ENCODE results near the gene NCEH1.
"Not testable (repeated sequence)": the region's sequence is repeated elsewhere in the genome, so short reads cannot be mapped to it uniquely, and the experiment has no call there.

NCEH1 gene

DNA sequence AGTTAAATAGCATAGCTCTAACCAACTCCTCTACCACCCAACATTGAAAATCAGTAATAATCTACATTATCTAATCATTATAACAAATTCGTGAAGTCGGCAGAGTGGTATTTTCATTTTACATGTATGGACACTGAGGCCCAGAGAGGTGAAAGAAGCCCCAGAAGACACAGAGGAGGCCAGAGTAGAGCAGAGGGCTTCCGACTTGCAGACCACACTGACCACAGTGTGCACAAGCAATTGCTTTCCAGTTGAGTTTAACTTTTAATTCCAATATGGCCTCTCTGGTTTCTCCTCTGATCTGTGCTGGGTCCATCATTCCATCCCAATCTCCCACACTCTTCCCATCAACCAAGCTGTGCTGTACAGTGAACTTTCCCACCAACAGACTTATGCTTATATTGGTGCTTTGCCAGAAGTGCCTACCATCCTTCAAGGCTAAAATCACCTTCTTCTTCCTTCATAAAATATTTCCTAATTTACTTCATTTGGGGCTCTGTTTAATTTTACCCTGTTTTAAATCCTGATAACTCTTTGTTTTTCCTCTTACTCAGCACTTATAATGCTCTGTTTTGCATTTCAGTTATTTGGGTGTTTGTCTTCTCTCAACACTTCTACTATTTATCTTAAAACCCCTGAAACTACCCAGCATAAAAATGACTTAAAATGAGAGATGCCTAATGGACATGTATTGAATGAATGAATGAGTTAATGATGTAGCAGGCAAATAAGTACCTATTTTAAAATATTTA lies 105.8 kb downstream of the NCEH1 start:
- Histone ChIP-seq H3K27ac (ENCODE audit: low read length) (no peak overlapping the region), H3K4me3 (ENCODE audit: low read length) (no peak overlapping the region), H3K4me1 (ENCODE audit: insufficient read depth, low read length) (peaks cover 12% of the 10 kb centered on the region; the same call in 1 of the 2 replicates), H3K9ac (ENCODE audit: low read depth, low read length) (no peak overlapping the region), H3K36me3 (ENCODE audit: insufficient read depth, low read depth, low read length) (no peaks in the 10 kb centered on the region), H3K9me3 (ENCODE audit: insufficient read depth, low read depth, low read length) (no peaks in the 10 kb centered on the region), H3K27me3 (ENCODE audit: insufficient read depth, low read length) (no peaks in the 10 kb centered on the region)

DNA sequence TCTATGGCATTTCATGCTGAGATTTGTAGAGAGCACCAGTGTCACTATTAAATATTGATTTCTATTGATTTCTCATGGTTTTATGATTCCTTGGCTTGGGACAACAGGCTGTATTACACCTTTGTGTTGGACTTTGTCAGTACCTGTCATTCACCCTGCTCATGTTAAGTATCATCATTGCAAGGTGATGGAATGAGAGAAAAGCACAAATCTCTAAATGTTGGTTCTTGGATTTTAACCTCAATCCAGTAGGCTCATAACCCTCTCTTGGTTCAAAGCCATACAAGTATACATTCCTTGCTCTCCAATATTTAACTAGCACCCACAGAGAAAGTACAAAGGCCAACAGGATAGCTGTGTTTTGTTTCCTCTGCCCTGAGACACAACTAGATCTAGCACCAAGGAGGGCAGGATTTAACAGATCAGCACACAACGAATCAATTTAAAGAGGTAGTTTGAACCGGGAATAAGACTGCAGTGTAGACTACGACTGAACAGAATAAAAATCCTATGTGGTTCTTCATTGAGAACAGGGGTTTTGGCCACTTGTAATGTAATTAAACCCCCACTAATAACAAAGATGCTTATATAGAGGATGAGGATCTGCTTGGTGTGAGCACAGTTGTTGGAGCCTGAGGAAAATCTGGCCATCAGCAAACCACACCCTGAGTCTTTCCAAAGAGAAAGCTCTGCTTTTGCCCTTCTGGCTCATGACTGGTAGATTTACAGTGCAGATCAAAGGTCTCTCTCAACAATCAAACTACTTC lies 109.6 kb downstream of the NCEH1 start:
- Histone ChIP-seq H3K4me3 (ENCODE audit: low read length) (no peak overlapping the region), H3K27me3 (ENCODE audit: insufficient read depth, low read length) (no peaks in the 10 kb centered on the region), H3K27ac (ENCODE audit: low read length) (no peak overlapping the region), H3K36me3 (ENCODE audit: insufficient read depth, low read depth, low read length) (no peaks in the 10 kb centered on the region), H3K9ac (ENCODE audit: low read depth, low read length) (no peak overlapping the region), H3K9me3 (ENCODE audit: insufficient read depth, low read depth, low read length) (no peaks in the 10 kb centered on the region), H3K4me1 (ENCODE audit: insufficient read depth, low read length) (no peaks in the 10 kb centered on the region)

DNA sequence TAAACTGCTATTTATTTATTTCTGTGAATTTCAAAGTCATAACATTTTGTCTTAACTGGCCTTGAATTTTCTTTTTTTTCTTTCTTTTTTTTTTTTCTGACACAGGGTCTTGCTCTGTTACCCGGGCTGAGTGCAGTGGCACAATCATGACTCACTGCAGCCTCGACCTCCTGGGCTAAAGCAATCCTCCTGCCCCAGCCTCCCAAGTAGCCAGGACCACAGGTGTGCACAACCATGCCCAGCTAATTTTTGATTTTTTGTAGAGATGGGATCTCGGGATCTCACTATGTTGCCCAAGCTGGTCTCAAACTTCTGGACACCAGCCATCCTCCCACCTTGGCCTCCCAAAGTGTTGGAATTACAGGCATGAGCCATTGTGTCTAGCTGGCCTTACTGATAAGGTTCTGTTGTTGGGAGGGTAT lies 110.2 kb downstream of the NCEH1 start:
- no peaks in the 10 kb centered on the region for H3K27me3 ChIP-seq (ENCODE audit: insufficient read depth, low read length)
- H3K27ac ChIP-seq (ENCODE audit: low read length): no peak overlapping the region
- no peak overlapping the region for H3K9ac ChIP-seq (ENCODE audit: low read depth, low read length)
- H3K9me3 ChIP-seq (ENCODE audit: insufficient read depth, low read depth, low read length): no peaks in the 10 kb centered on the region
- H3K4me1 ChIP-seq (ENCODE audit: insufficient read depth, low read length): no peaks in the 10 kb centered on the region
- no peaks in the 10 kb centered on the region for H3K36me3 ChIP-seq (ENCODE audit: insufficient read depth, low read depth, low read length)
- H3K4me3 ChIP-seq (ENCODE audit: low read length): no peak overlapping the region

DNA sequence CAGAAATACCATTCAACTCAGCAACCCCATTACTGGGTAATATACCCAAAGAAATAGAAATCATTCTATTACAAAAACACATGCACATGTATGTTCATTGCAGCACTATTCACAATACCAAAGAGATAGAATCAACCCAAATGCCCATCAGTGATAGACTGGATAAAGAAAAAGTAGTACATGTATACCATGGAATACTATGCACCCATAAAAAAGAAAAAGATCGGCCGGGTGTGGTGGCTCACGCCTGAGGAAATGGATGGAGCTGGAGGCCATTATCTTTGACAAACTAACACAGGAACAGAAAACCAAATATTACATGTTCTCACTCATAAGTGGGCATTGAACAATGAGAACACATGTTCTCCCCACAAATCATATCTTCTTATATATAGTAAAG lies 112.0 kb downstream of the NCEH1 start:
- no peak overlapping the region for H3K4me3 ChIP-seq (ENCODE audit: low read length)

DNA sequence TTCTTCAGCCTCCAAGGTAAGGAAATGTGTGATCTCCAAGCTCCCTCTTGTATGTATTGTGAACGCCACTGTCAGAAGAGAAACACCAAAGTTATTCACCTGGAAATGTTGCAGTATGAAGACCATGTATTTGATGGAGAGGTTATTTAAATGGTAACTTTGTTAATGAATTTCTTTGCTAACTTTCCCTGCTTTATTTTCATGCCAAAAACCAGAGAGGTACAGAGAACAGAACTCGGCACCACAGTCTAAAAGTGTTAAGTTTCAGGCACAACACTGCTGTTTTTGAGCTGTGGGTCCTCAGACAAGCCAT lies 114.5 kb downstream of the NCEH1 start:
- Histone ChIP-seq H3K9ac (ENCODE audit: low read depth, low read length) (no peak overlapping the region), H3K27ac (ENCODE audit: low read length) (no peak overlapping the region), H3K9me3 (ENCODE audit: insufficient read depth, low read depth, low read length) (no peaks in the 10 kb centered on the region), H3K4me1 (ENCODE audit: insufficient read depth, low read length) (no peaks in the 10 kb centered on the region), H3K27me3 (ENCODE audit: insufficient read depth, low read length) (no peaks in the 10 kb centered on the region), H3K36me3 (ENCODE audit: insufficient read depth, low read depth, low read length) (no peaks in the 10 kb centered on the region), H3K4me3 (ENCODE audit: low read length) (no peak overlapping the region)

More for the DNA sequence above, 112.0 kb downstream of the NCEH1 start:
- Histone ChIP-seq H3K9me3 (ENCODE audit: insufficient read depth, low read depth, low read length) (no peaks in the 10 kb centered on the region), H3K36me3 (ENCODE audit: insufficient read depth, low read depth, low read length) (no peaks in the 10 kb centered on the region), H3K9ac (ENCODE audit: low read depth, low read length) (no peak overlapping the region), H3K27me3 (ENCODE audit: insufficient read depth, low read length) (no peaks in the 10 kb centered on the region), H3K4me1 (ENCODE audit: insufficient read depth, low read length) (no peaks in the 10 kb centered on the region), H3K27ac (ENCODE audit: low read length) (no peak overlapping the region)

DNA sequence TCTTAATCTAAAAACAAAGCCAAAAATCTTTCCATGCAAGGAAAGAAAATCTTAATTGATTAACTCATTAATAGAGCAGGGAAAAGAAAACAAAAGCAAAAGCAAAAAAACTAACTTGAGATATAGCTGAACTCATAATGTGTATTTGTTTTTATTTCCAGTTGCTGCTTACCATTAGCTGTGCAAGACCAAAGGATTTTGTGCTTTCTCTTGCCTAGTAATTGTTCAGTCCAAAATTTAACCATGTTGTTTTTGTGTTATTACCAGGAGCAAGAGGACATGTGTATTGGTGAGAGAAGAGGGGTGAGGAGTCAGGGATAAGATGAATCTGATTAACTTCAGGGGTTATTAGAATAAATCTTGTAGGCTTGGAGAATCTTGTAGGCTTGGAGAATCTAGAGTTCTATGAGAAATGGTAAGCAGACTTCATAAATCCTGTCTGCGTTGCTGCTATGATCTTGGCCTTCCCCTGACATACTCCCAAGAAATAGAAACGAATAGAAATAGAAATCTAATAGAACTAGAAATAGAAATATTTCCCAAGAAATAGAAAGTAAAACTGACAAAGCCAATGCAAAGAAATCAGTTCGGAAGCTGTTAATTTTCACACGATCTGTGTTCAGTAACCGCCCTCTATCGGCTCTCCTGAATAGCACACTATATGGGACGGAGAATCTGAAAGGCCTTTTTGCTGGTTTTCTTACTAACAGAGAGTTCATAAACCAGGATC lies 115.0 kb downstream of the NCEH1 start:
- H3K4me1 ChIP-seq (ENCODE audit: insufficient read depth, low read length): no peaks in the 10 kb centered on the region
- H3K27ac ChIP-seq (ENCODE audit: low read length): no peak overlapping the region

DNA sequence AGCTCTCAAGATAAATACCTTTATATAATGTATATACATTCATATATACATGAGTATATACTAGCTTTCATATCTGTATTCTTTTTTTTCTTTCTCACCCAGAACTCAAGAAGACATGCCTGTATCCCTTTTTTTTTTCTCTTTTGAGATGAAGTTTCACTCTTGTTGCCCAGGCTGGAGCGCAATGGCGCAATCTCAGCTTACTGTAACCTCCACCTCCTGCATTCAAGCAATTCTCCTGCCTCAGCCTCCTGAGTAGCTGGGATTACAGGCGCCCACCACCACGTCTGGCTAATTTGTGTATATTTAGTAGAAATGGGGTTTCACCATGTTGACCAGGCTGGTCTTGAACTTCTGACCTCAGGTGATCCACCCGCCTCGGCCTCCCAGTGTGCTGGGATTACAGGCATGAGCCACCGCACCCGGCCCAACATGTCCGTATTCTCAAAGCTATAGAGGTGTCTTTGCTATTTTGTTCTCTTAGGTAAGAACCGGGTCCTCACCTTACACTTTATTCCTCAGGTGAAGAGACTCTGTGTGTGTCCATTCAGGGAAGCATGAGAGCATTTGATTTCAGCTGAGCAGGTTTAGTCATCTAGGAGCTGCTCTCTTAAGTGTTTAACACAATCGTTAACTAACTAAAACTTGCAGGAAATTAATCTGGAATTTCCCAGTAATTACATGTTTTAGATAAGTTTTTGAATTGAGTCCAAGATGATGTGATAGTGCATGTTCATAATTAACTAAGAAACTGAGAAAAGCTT lies 115.8 kb downstream of the NCEH1 start:
- not testable (repeated sequence) for H3K27ac ChIP-seq (ENCODE audit: low read length); H3K9me3 ChIP-seq (ENCODE audit: insufficient read depth, low read depth, low read length); H3K9ac ChIP-seq (ENCODE audit: low read depth, low read length); H3K4me3 ChIP-seq (ENCODE audit: low read length); H3K4me1 ChIP-seq (ENCODE audit: insufficient read depth, low read length); H3K36me3 ChIP-seq (ENCODE audit: insufficient read depth, low read depth, low read length); H3K27me3 ChIP-seq (ENCODE audit: insufficient read depth, low read length)

More for the DNA sequence above, 115.0 kb downstream of the NCEH1 start:
- H3K4me3 ChIP-seq (ENCODE audit: low read length): no peak overlapping the region
- H3K9me3 ChIP-seq (ENCODE audit: insufficient read depth, low read depth, low read length): no peaks in the 10 kb centered on the region
- no peaks in the 10 kb centered on the region for H3K36me3 ChIP-seq (ENCODE audit: insufficient read depth, low read depth, low read length)
- H3K9ac ChIP-seq (ENCODE audit: low read depth, low read length): no peak overlapping the region
- no peaks in the 10 kb centered on the region for H3K27me3 ChIP-seq (ENCODE audit: insufficient read depth, low read length)

DNA sequence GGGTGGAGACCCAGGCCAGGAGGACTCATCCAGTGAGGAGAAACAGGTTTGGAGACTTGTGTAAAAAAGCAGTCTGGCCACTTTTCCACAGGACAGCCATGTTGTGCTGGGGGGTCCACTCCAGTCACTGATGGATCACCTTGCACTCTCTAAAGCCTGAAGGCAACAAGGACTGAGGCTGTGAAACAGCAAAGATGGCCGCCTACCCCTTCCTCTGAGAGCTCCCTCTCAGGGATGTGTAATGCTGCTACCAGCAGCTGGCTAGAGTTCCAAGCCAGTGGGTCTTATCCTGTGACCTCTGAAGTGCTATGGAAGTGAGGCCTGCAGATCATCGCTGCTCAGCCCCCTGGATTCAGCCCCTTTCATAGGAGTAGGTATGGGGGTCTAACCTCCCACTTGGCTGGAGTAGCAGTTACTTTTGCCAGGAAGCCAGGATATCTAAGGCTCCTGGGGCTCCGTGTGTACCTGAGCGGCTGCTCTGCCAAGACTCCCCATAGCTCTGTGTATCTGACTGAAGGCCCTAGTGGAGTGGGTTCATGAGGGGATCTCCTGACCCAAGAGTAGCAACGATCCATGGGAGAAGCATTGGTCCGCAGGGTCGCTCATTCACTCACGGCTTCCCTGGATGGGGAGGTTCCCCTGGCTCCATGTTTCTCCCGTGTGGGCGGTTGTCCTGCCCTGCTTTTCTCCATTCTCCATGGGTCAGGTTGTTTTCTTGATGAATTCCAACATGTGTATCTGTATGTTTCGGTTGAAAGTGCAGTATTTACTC lies 117.8 kb downstream of the NCEH1 start:
- Histone ChIP-seq H3K4me1 (ENCODE audit: insufficient read depth, low read length) (no peaks in the 10 kb centered on the region), H3K9ac (ENCODE audit: low read depth, low read length) (no peak overlapping the region), H3K9me3 (ENCODE audit: insufficient read depth, low read depth, low read length) (no peaks in the 10 kb centered on the region), H3K4me3 (ENCODE audit: low read length) (no peak overlapping the region), H3K27me3 (ENCODE audit: insufficient read depth, low read length) (no peaks in the 10 kb centered on the region), H3K27ac (ENCODE audit: low read length) (no peak overlapping the region), H3K36me3 (ENCODE audit: insufficient read depth, low read depth, low read length) (no peaks in the 10 kb centered on the region)

DNA sequence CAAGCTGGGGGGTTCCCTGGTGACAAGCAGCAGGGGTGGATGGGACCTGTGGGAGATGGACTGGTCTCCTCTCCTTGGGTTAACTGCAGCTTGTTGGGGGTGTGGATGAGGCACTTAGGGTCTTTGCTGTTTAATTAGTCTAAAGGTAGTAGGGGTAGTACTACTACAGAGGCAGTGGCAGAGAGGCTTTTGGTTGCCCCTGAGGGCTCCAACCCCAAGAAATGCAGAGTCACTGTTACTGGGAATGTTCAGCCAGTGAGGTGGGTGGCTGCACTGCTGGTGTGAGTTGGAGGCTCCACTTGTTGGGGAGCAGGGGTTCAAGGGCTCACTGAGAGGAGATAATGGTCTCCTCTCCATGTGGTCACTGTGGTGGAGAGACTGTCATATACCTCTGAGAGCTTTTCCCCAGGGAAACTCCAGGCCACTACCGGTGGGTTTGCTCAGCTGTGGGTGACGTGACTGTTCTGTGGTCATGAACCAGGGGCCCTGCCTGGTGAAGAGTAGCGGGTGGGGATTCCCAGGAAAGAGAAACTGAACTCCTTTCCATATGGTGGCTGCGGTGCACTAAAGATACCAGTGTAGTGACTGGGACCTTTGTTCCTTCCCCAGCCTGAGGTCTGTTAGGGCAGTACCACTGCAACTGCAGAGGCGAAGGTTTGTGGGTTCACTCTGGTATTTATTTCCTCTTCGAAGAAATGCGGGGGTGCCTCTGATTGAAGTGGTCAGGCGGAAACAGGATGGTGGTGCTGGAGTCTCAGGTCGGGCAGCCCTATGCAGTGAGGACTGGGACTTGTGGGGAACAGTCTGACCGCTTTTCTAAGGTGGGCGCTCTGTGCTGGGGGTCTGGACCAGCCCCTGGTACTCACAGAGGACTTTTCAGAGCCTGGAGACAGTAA lies 118.7 kb downstream of the NCEH1 start:
- Histone ChIP-seq H3K4me3 (ENCODE audit: low read length) (no peak overlapping the region), H3K9ac (ENCODE audit: low read depth, low read length) (no peak overlapping the region), H3K27me3 (ENCODE audit: insufficient read depth, low read length) (no peaks in the 10 kb centered on the region), H3K4me1 (ENCODE audit: insufficient read depth, low read length) (no peaks in the 10 kb centered on the region), H3K27ac (ENCODE audit: low read length) (no peak overlapping the region), H3K36me3 (ENCODE audit: insufficient read depth, low read depth, low read length) (no peaks in the 10 kb centered on the region), H3K9me3 (ENCODE audit: insufficient read depth, low read depth, low read length) (no peaks in the 10 kb centered on the region)

DNA sequence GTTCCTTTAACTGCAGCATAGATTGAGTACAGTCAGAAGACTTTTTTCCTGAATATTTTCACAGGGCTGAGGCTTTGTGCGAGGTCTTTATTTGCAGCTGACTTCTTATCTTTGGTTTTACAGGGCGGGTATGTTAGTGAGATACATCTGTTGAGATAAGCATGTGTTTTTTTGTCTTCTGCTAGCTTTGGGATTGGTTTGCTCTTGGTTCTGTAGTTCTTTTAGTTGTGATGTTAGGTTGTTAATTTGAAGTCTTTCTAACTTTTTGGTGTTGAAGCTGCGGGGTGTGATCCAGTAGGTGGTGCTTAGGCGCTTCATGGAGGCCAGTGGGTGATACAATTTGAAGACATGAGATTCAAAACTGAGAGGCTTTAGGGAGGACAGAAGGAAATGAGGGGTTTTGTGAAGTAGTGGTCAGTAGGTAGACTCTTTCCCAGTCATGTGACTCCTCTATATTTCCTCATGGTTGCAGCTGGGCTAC lies 119.7 kb downstream of the NCEH1 start:
- no peak overlapping the region for H3K27ac ChIP-seq (ENCODE audit: low read length)
- H3K27me3 ChIP-seq (ENCODE audit: insufficient read depth, low read length): no peaks in the 10 kb centered on the region
- H3K36me3 ChIP-seq (ENCODE audit: insufficient read depth, low read depth, low read length): no peaks in the 10 kb centered on the region
- H3K4me1 ChIP-seq (ENCODE audit: insufficient read depth, low read length): no peaks in the 10 kb centered on the region
- H3K9ac ChIP-seq (ENCODE audit: low read depth, low read length): no peak overlapping the region
- no peak overlapping the region for H3K4me3 ChIP-seq (ENCODE audit: low read length)
- H3K9me3 ChIP-seq (ENCODE audit: insufficient read depth, low read depth, low read length): no peaks in the 10 kb centered on the region
